Fibroblast of skin of right biceps (primary cell): ENCODE results near the gene IL1RN.

Experiments
- DNase-seq: peaks from one replicate; pipeline ENCODE4 v3.0.0-alpha.2; 2013

The IL1RN gene

DNA sequence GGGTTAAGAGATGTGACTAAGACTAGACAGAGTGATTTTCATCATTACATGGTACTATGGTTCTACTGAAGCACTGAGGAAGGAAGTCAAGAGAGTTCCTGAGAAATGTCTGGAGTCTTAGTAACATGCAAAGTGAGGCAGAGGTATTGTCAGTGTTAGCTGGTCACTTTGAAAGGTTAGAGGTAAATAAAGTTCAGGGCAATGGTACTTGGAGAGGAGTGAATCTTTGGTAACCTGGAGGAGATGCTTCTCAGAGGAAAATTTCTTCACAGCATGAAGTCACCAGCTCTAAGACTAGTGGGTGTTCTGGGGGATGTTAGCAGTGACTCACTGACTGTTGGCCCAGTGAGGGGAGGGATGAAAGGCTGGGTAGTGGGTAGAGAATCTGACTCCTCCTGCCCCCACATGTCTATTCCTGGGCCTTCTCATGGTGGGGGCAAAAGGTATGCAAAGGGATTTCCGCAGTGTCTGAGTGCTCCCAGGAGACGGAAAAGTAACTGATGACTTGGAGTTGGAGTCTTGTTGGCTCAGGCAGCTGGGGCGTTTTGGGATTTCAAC is 23.3 kb upstream of the IL1RN start:
- peak; percentile 71 for DNase-seq

DNA sequence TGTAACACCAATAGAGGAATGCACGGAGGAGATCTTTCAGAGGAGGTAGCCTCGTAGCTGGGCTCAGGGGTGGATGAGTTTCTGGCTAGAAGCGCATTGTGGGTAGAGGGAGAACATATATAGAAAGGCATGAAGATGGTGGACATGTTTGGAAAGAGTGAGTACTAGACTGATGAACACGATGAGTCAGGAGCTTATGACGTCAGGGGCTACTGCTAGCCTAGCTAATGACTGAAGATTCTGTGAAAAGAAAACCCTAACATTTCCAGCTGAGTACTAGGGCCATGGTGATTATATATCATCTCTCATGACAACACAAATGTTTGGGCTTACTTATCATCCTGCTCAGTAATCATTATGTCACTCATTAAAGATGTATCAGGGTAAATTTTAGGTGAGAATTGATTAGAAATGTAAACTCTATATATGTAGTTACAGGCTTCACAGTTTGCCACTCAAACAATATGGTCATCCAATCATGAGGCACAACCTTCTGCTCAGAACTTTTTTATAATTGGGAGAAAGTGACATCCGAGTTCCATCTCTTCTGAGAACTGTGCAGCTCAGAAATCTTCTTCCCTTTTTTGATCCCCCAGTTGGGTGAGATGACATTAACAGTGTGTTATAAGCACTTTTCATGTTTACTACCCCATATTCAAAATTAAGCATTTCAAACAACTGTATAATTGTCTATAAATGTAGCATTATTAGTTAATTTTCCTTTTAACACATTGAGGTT is 22.2 kb upstream of the IL1RN start:
- peak; percentile 79 for DNase-seq

DNA sequence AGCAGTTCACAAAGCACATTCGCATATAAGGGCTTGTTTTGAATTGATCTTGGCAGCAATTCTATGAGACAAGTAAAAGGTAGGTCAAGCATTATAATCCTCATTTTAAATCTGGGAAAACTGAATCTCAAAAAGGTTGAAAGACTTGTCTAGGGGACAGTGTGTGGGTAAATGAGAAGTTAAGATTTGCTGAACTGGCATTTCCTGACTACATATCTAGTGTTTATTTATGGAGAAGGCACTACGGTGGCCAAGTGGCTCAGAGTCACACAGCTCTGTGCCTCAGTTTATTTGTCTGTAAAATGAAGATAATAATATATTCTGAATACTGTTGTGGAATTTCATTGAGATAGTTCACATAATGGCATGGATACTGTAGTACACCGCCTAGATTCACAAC is 16.3 kb upstream of the IL1RN start:
- no peak for DNase-seq

DNA sequence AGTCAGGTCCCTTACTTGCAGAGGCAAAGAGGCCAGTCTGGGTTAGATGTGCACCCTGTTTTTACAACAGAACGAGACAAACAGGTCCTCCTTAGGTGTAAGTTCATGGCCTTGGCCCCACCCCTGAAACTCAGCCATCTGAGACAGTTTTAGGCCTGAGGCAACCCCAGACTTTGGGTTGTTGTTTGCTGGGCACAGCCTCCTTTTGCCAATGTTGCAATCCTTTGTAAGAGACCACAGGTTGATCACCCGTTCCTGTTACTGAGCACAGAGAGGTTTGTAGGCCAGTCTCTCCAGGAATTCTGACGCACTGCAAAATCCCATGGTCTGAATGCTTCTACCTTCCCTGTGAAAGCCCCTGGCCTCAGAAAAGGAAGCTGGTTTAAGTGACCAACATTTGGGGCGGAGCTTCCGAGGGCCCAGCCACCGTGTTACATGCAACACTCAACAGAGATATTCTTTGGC is 15.5 kb upstream of the IL1RN start:
- DNase-seq: no peak

DNA sequence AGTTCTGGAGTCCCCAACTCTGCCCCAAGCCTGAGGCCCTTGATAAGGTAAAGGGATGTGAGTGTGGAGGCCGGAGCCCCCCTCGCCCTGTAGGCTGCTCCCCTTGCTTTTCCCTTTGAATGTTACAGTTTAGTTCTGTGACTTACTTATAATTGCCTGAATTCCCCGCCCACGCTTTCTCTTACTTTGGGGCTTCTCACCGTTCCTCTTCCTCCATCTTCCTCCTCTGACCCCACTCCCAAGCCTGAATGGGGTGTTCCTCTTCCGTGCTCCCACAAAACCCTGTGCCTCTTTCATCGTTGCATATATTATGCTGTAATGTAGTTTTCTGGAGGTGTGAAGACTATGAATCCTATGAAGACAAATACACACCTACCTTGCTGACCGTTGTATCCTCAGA is 15.0 kb upstream of the IL1RN start:
- DNase-seq: no peak

DNA sequence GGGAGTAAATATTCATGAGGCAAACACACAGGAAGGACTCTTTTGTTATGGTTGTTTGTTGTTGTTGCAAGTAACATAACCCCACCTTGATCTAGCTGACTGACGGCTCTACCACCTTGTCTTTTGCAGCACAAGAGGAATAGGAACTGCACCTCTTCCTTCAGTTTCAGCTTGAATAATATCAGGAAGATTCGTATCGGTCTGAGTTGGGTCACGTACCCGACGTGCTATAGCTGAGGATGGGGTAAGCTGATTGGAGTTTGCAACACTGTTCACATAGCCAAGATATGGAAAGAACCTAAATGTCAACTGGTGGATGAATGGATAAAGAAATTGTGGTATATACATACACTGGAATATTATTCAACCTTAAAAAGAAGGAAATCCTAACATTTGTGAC is 14.5 kb upstream of the IL1RN start:
- no peak for DNase-seq

DNA sequence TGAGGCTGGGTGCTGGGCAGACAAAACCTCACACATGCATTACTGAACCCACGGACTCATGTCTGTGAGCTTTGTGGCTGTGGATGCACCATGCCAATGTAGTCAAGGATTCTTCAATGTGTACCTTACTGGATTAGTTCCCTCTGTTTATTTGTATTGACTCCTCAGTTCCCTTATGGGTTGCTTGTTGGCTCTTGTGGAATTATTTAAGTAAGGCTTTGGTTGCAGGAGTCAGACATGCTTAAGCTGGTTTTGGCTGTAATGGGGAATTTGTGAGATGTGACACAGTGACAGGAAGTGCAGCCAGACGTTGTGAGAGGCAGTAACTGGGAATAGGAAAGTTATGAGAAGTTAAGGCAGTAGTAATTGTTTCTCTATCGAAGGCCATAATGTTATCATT is 13.6 kb upstream of the IL1RN start:
- no peak for DNase-seq

DNA sequence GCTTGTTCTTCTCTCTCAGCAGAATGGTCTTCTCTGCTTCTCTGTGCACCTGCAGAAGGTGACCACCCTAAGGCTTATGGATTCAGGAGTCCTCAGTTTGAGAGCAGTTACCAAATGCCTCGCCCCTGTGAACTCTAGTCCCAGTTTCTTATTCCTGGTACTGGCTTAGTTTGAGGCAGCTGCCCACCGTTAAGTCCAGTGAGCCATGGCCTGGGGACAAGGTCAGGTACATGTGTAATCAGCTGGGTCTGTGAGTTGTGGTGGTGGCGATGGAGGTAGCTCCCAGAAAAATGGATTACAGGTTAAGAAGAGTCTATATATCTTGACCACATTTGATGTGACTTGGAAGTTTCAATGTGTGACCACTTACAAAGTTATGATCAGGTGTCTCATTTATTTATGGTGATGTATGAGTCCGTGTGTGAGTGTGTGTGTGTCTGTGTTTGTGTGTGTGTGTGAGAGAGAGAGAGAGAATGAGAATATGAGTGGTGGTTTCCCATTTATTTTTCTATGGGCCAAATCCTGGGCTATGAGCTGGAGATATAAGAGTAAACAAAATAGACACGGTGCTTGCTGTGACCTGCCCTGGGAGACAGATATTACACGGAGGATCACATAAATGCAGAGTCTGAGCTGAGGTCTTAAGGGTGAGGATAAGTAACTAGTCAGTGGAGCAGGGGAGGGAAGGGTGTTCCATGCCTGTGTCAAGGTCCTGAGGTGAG is 13.0 kb upstream of the IL1RN start:
- DNase-seq: no peak

DNA sequence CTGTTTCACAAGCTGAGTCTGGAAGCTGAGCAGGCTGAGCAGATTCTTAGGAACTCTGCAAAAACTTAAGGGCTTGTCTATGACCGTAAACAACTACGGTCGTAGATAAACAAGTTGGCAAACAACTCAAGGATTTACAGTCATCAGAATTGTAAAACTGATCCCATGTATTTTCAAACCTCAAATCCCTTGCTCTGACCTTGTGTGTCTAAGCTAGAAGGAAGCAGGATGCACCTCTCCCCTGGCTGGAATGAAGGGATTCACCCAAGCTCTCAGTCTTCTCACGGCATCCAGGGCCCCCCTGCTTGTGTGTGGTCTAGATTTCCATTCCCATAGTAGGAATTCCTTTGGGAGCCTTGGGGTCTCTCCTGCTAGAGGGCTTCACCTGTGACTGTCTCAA is 12.4 kb upstream of the IL1RN start:
- no peak for DNase-seq

DNA sequence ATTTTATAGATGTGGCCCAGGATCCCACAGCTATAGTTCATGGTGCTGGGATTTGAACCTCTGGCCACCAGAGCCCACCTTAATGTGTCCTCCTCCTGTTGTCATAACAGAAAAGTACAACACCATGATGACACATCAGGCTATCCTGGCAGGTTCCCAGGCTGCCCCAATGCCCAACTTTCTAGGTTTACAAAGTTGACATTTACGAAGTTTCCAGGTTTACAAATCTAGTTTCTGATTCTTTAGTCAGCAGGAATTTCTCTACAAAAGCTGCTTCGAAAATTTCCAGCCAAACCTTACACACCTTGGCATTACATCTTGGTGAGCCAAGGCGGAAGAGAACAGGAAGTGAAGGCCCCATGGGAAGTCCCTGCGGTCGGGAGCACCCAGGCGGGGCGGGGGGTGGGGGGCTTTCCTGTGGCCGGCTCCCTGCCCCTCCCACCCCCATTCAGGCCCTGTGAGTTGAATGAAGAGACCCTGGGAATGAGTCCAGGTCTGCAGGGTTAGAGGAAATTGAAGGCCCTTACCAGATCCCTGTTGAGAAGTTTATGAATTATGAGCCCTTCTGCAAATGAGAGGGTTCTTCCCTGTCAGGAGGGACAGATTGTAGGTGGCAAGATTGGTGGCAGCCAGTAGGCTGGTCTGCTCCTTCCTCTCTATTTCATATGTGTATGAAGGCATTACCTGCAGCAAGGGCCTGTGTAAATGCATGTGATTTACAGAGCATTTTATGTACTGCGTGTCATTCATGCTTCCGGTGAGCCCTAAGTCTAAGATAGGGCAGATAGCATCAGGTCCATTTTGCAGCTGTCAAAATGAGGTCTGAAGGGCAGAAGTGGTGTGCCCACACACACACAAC is 11.1 kb upstream of the IL1RN start:
- peak; percentile 28 for DNase-seq

DNA sequence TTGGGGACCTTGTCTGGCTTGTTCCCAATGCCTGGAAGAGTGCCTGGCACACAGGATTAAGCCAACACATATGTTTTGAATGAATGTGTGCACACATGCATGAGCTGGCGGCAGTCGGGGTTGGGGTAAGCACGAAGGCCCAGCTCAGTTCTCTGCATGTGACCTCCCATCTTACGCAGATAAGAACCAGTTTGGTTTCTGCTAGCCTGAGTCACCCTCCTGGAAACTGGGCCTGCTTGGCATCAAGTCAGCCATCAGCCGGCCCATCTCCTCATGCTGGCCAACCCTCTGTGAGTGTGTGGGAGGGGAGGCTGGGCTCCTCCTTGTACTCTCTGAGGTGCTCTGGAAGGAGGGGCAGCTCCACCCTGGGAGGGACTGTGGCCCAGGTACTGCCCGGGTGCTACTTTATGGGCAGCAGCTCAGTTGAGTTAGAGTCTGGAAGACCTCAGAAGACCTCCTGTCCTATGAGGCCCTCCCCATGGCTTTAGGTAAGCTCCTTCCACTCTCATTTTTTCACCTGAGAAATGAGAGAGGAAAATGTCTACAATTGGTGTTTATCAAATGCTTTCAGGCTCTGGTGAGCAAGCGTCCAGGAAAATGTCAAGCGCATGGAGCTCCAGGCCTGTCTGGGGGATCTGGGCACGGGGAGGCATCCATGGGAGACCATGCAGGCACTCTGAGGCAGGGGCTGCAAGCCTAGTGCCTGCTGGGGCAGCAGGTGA is 9.7 kb upstream of the IL1RN start:
- DNase-seq: peak; percentile 93

DNA sequence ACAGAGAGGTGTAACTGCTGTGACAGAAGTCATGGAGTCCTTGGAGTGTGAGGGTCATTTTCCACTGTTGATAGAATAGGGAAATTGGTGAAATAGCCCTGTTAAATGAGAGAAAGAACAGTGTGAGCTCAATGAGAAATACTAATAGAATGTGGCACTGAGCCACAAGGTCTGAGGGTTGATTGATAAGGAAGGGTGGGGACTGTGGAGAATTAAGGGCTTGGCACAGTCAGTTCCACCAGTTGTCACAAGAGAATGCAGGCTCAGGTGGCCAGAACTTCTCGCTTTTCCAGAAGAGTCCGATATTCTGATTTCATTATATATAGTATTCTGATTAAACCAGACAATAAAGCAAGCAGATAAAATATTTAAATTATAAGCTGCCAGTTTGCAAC is 9.1 kb upstream of the IL1RN start:
- DNase-seq: no peak

DNA sequence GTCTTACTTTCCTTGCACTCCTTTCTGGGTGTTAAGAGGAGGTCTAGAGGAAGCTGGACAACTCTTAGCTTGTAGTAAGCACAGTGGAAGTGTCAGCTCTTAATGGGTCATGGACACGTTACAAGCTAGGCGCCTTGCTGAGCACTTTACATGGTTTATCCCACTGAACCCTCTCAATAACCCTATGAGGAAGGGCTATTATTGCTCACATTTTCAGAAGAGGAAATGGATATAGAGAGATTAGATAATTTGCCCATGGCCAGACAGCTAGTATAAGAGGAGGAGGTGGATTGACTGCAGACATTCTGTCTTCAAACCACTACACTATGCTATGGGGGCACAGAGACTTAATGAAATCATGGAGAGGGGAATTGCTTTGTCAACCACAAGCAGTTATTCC is 8.3 kb upstream of the IL1RN start:
- DNase-seq: no peak

DNA sequence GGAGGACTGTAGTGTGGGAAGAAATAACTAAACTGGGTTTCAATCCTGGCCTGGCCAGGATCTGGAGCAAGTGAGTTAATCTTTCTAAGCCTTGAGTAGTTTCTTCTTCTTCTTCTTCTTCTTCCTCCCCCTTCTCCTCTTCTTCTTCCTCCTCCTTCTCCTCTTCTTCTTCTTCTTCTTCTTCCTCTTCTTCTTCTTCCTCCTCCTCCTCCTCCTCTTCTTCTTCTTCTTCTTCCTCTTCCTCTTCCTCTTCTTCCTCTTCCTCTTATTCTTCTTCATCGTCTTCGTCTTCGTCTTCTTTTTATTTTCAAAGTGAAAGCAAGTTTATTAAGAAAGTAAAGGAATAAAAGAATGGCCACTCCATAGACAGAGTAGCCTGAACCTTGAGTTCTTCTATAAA is 6.5 kb upstream of the IL1RN start:
- no peak for DNase-seq

DNA sequence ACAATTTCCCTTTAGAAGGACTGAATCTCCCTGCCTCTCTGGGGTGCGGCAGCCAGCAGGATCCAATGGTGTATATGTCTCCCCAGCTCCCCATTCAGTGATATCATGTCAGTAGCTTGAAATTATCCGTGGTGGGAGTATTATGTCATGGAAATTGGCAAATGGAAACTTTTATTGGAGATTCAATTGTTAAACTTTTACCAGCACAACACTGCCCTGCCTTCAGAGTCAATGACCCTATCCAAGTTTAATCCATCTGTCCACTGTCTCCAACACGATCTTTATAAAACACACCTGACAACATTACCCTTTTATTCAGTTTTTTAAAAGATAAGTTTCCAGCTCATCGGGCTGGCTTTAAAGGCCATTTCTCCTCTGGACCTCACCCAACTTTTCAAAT is 5.0 kb upstream of the IL1RN start:
- DNase-seq: no peak

DNA sequence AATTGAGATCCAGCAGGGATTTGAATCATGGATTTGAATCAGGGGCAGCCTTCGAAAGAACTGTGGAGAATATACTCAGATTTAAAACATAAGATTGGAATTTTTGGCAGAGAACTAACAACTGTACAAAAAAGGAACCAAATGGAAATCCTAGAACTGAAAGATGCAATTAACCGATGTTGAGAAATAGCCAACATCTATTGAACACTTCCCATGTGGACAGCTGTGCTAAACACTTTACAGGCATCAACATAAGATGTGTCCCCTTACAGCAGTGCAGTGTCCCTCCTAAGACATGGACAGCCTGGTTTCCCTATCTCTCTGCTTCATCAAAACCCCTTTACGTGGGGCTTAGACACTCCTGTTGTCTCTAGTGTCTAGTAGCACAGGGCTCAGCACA is 3.7 kb upstream of the IL1RN start:
- DNase-seq: no peak

DNA sequence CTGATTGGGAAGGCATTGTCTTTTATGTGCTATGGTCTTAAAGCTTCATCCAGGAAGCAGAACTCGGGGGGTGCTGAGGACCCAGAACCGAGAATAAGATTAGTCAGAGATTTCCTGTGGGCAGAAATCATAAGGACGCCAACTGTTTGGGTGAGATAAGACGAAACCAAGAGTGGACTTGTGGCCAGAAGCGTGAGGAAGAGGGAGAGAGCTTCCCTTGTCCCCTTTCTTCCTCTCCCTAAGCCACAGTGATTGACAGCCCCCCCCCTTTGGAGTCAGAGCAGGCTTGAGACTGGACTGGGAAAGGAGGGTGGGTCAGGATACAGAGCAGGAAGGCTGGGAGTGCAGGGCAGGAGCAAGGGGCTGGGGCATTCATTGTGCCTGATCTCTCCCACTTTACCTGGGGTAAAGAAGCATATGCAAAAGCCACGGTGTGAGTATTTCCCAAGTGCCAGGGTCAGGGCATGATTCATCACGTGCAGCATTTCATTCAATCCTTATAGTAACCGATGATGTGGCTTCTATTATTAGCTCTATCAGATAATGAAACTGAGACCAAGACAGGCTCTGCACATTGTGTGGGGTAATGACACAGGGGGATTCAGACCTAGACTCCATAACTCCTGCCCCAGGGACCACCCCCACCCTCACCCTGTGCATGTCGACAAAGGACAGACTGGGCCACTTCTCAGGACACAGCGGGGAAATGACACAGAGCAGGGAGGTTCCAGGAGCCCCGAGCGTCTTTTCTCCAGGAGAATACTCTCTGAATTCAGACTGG is 3.0 kb upstream of the IL1RN start:
- DNase-seq: peak; percentile 70

DNA sequence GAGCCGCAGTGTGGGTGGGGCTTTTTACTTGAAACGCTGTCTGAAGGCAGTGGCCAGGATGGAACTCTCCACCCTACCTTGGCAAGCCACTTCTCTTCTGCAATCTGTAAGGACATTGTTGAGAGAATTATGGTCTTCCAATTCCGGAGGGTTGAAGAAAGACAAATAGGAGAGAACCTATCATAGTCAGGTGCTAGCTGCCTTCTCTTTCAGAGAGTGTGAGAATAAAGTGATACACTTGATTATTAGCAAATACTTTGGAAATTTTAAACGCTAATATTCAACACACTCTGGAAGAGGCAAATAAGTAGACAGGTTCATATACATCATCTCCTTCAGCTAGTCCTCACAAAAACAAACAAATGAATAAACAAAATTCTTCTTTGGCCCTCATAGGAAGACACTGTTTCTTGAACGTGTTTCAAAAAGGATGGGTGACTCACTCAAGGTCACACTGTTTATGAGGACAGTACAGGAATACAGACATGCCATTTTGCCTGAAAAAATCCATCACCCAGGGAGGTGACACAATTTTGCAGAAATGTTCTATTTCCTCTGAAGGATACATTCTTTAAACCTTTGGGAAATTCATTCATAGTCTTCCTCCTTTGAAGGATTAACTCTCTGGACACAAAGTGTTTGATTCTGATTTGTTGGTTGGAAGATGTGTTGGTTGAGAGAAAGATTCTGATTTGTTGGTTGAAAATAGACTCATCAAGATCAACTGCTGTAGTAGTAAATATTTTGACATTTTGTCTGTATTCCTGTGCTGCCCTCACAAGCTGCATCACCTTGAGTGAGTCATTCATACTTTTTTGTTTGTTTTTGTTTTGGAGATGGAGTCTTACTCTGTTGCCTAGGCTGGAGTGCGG is 2.2 kb upstream of the IL1RN start:
- peak; percentile 45 for DNase-seq

DNA sequence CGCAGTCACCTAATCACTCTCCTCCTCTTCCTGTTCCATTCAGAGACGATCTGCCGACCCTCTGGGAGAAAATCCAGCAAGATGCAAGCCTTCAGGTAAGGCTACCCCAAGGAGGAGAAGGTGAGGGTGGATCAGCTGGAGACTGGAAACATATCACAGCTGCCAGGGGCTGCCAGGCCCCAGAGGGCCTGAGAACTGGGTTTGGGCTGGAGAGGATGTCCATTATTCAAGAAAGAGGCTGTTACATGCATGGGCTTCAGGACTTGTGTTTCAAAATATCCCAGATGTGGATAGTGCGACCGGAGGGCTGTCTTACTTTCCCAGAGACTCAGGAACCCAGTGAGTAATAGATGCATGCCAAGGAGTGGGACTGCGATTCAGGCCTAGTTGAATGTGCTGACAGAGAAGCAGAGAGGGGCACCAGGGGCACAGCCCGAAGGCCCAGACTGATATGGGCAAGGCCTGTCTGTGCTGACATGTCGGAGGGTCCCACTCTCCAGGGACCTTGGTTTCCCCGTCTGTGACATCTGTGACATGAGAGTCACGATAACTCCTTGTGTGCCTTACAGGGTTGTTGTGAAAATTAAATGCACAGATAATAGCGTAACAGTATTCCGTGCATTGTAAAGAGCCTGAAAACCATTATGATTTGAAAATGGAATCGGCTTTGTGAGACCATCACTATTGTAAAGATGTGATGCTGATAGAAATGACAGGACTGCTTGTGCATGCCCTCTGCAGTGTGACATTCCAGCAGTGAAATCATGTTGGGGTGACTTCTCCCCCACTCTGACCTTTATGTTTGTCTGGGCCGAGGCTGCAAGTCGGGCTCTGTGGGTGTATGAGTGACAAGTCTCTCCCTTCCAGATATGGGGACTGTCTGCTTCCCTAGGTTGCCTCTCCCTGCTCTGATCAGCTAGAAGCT is 510 bp downstream of the IL1RN start:
- no peak for DNase-seq
